ENCODE results near the gene FMN1. TPM values are rescaled to one million over a fixed set of nuclear protein-coding genes. Genes with fewer than 3 reads are reported as not detected.
A peak's percentile ranks its signal among the peaks of the same experiment; 100 is the strongest.

FMN1 gene
- total and polyA plus RNA-seq, 7 experiments from 2014 or later = 0.02 to 32.2 (median 1.0) TPM; not detected in 1

DNA sequence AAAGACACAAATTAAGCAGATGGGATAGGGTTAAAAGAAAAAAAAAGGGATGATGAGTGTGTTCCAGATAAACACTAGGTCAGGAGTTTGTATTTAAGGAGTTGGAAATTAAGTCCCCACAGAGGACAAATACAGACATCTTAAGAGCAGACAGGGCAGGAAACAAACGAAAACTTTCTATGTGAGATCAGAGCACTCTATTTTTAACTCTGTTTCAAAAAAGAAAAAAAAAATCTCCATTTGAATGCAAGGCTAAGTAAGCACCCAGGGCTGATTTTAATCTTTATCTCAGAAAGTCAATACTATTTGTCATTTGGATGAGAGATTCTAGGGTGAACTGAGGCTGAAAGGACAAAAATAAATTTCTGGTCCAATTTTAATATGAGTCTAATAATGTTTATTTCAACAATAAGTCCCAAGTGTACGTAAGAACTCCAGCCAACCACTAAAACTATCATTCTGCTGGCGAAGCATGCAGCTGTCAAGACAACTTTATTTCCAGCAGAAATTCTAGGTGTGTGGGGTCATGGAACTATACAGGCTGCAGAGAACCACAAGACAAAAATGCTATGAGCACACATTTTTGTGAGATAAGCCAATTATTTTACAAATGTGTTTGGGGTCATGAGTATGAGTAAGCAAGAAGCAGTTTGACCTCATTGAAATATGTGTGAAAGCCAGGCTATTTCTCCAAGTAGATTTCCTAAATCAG is 186.1 kb downstream of the FMN1 start:
- Mint-ChIP-seq H3K9me3 (peaks cover 0 to 3% (median 0%) of the 10 kb centered on the region in 11 donors), H3K4me1 (peaks cover 0 to 36% (median 6%) of the 10 kb centered on the region in 7 donors), H3K27ac (peak overlapping the region in 1 of 9 donors; percentile 72), H3K27me3 (peaks cover 0 to 41% (median 22%) of the 10 kb centered on the region in 5 donors), H3K36me3 (peaks cover 0 to 12% (median 0%) of the 10 kb centered on the region in 5 donors), H3K4me3 (peak overlapping the region in 3 of 10 donors; percentile 15 to 67 (median 35))
- Histone ChIP-seq H3K27ac (ENCODE audit: low read depth, low read length) (no peak overlapping the region), H3K4me3 (ENCODE audit: low read length) (no peak overlapping the region), H3K36me3 (ENCODE audit: control insufficient read depth in 2 of 3, insufficient read depth in 3 of 3, low read length in 3 of 3) (no peaks in the 10 kb centered on the region), H3K4me1 (ENCODE audit: control insufficient read depth in 2 of 2, insufficient read depth in 2 of 2, low read length in 2 of 2) (no peaks in the 10 kb centered on the region), H3K9me3 (ENCODE audit: control insufficient read depth in 2 of 3, low read length in 3 of 3) (no peaks in the 10 kb centered on the region), H3K27me3 (ENCODE audit: control insufficient read depth in 2 of 2, insufficient read depth in 2 of 2, low read length in 2 of 2) (no peaks in the 10 kb centered on the region)
- POLR2A ChIA-PET = no interaction called here
- no peak for ATAC-seq
- no peak for DNase-seq
- intact Hi-C loops (cut with micrococcal nuclease) = no loop called here
- CTCF ChIA-PET = no interaction called here

GRCh38 chr15:33007303-33007855 is 187.1 kb downstream of the FMN1 start:
- H3K27me3 ChIP-seq (ENCODE audit: control insufficient read depth in 2 of 2, insufficient read depth in 2 of 2, low read length in 2 of 2) = no peaks in the 10 kb centered on the region
- H3K4me1 Mint-ChIP-seq = peaks cover 0 to 31% (median 6%) of the 10 kb centered on the region in 7 donors
- peak overlapping the region in 1 of 9 donors; percentile 7 for H3K27ac Mint-ChIP-seq
- H3K4me1 ChIP-seq (ENCODE audit: control insufficient read depth in 2 of 2, insufficient read depth in 2 of 2, low read length in 2 of 2) = no peaks in the 10 kb centered on the region
- ATAC-seq = no peak
- intact Hi-C loops (cut with micrococcal nuclease) = no loop called here
- H3K27me3 Mint-ChIP-seq = peaks cover 0 to 45% (median 22%) of the 10 kb centered on the region in 5 donors
- H3K36me3 ChIP-seq (ENCODE audit: control insufficient read depth in 2 of 3, insufficient read depth in 3 of 3, low read length in 3 of 3) = no peaks in the 10 kb centered on the region
- H3K4me3 Mint-ChIP-seq = peak overlapping the region in 2 of 10 donors; percentile 35 to 42
- POLR2A ChIA-PET = no interaction called here
- H3K4me3 ChIP-seq (ENCODE audit: low read length) = no peak overlapping the region
- no peak for DNase-seq
- H3K9me3 Mint-ChIP-seq = peaks cover 0 to 3% (median 0%) of the 10 kb centered on the region in 11 donors
- CTCF ChIA-PET = no interaction called here
- peaks cover 0 to 12% (median 0%) of the 10 kb centered on the region in 5 donors for H3K36me3 Mint-ChIP-seq
- no peaks in the 10 kb centered on the region for H3K9me3 ChIP-seq (ENCODE audit: control insufficient read depth in 2 of 3, low read length in 3 of 3)
- H3K27ac ChIP-seq (ENCODE audit: low read depth, low read length) = no peak overlapping the region

- no peak for ATAC-seq
- intact Hi-C loops (cut with micrococcal nuclease) = no loop called here
- Mint-ChIP-seq H3K4me3 (no peak overlapping the region), H3K9me3 (peaks cover 0 to 3% (median 0%) of the 10 kb centered on the region in 11 donors), H3K36me3 (peaks cover 0 to 12% (median 0%) of the 10 kb centered on the region in 5 donors), H3K4me1 (peaks cover 0 to 29% (median 6%) of the 10 kb centered on the region in 7 donors), H3K27ac (no peak overlapping the region), H3K27me3 (peaks cover 0 to 46% (median 22%) of the 10 kb centered on the region in 5 donors)
- Histone ChIP-seq H3K4me1 (ENCODE audit: control insufficient read depth in 2 of 2, insufficient read depth in 2 of 2, low read length in 2 of 2) (no peaks in the 10 kb centered on the region), H3K36me3 (ENCODE audit: control insufficient read depth in 2 of 3, insufficient read depth in 3 of 3, low read length in 3 of 3) (no peaks in the 10 kb centered on the region), H3K4me3 (ENCODE audit: low read length) (no peak overlapping the region), H3K27ac (ENCODE audit: low read depth, low read length) (no peak overlapping the region), H3K9me3 (ENCODE audit: control insufficient read depth in 2 of 3, low read length in 3 of 3) (no peaks in the 10 kb centered on the region), H3K27me3 (ENCODE audit: control insufficient read depth in 2 of 2, insufficient read depth in 2 of 2, low read length in 2 of 2) (no peaks in the 10 kb centered on the region)
- DNase-seq = no peak
- CTCF ChIA-PET = no interaction called here
- POLR2A ChIA-PET = no interaction called here
Observed at GRCh38 chr15:33005582-33005981, 188.9 kb downstream of the FMN1 start.

GRCh38 chr15:33001926-33002325 is 192.6 kb downstream of the FMN1 start:
- Histone ChIP-seq H3K4me3 (ENCODE audit: low read length) (no peak overlapping the region), H3K36me3 (ENCODE audit: control insufficient read depth in 2 of 3, insufficient read depth in 3 of 3, low read length in 3 of 3) (no peaks in the 10 kb centered on the region), H3K4me1 (ENCODE audit: control insufficient read depth in 2 of 2, insufficient read depth in 2 of 2, low read length in 2 of 2) (no peaks in the 10 kb centered on the region), H3K27ac (ENCODE audit: low read depth, low read length) (no peak overlapping the region), H3K9me3 (ENCODE audit: control insufficient read depth in 2 of 3, low read length in 3 of 3) (no peaks in the 10 kb centered on the region), H3K27me3 (ENCODE audit: control insufficient read depth in 2 of 2, insufficient read depth in 2 of 2, low read length in 2 of 2) (no peaks in the 10 kb centered on the region)
- ChIA-PET POLR2A (no interaction called here), CTCF (no interaction called here)
- Mint-ChIP-seq H3K36me3 (peaks cover 0 to 19% (median 5%) of the 10 kb centered on the region in 5 donors), H3K27ac (no peak overlapping the region), H3K27me3 (peaks cover 0 to 44% (median 10%) of the 10 kb centered on the region in 5 donors), H3K4me1 (peaks cover 0 to 9% (median 0%) of the 10 kb centered on the region in 7 donors), H3K9me3 (peaks cover 0 to 9% (median 0%) of the 10 kb centered on the region in 11 donors), H3K4me3 (no peak overlapping the region)
- ATAC-seq = no peak
- no peak for DNase-seq
- intact Hi-C loops (cut with micrococcal nuclease) = no loop called here

- Mint-ChIP-seq H3K9me3 (peaks cover 0 to 6% (median 0%) of the 10 kb centered on the region in 11 donors), H3K4me3 (no peak overlapping the region), H3K27me3 (peaks cover 0 to 41% (median 11%) of the 10 kb centered on the region in 5 donors), H3K36me3 (peaks cover 0 to 8% (median 0%) of the 10 kb centered on the region in 5 donors), H3K27ac (no peak overlapping the region), H3K4me1 (no peaks in the 10 kb centered on the region)
- CTCF ChIA-PET = no interaction called here
- intact Hi-C loops (cut with micrococcal nuclease) = loop anchor here in 1 of 2 donors (5.0 kb wide), 1 partner anchor 337 kb away; no protein-coding TSS in a partner anchor
- no peak overlapping the region for H3K27ac ChIP-seq (ENCODE audit: low read depth, low read length)
- H3K27me3 ChIP-seq (ENCODE audit: control insufficient read depth in 2 of 2, insufficient read depth in 2 of 2, low read length in 2 of 2) = no peaks in the 10 kb centered on the region
- POLR2A ChIA-PET = no interaction called here
- no peak for ATAC-seq
- no peaks in the 10 kb centered on the region for H3K4me1 ChIP-seq (ENCODE audit: control insufficient read depth in 2 of 2, insufficient read depth in 2 of 2, low read length in 2 of 2)
- H3K36me3 ChIP-seq (ENCODE audit: control insufficient read depth in 2 of 3, insufficient read depth in 3 of 3, low read length in 3 of 3) = no peaks in the 10 kb centered on the region
- no peaks in the 10 kb centered on the region for H3K9me3 ChIP-seq (ENCODE audit: control insufficient read depth in 2 of 3, low read length in 3 of 3)
- no peak overlapping the region for H3K4me3 ChIP-seq (ENCODE audit: low read length)
- no peak for DNase-seq
Observed at GRCh38 chr15:32998979-32999672, 195.4 kb downstream of the FMN1 start.

DNA sequence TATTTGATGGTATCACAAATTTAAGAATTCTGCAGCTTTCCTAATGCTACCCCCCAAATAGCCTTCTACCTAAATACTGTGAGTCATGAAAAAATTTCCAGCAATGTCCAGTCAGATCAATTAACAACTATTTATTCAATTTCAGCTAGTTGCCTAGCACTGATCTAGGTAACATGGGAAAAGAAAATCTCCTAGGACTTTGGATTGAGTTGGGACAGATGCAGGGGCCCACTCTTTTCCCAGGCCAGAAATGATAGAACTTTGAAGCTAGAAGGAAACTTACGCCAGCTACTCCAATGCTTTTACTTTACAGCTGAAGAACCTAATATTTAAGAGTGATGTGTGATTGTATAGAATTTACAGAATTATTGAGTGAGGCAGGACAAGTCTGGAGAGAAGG is 196.3 kb downstream of the FMN1 start:
- no peaks in the 10 kb centered on the region for H3K36me3 ChIP-seq (ENCODE audit: control insufficient read depth in 2 of 3, insufficient read depth in 3 of 3, low read length in 3 of 3)
- H3K4me3 ChIP-seq (ENCODE audit: low read length) = no peak overlapping the region
- Mint-ChIP-seq H3K4me1 (no peaks in the 10 kb centered on the region), H3K27ac (no peak overlapping the region), H3K27me3 (peaks cover 0 to 40% (median 11%) of the 10 kb centered on the region in 5 donors), H3K4me3 (no peak overlapping the region), H3K9me3 (peaks cover 0 to 6% (median 0%) of the 10 kb centered on the region in 11 donors), H3K36me3 (peaks cover 0 to 8% (median 0%) of the 10 kb centered on the region in 5 donors)
- no peak for ATAC-seq
- H3K27ac ChIP-seq (ENCODE audit: low read depth, low read length) = no peak overlapping the region
- POLR2A ChIA-PET = no interaction called here
- CTCF ChIA-PET = no interaction called here
- intact Hi-C loops (cut with micrococcal nuclease) = loop anchor here in 1 of 2 donors (5.0 kb wide), 1 partner anchor 336 kb away; no protein-coding TSS in a partner anchor
- H3K9me3 ChIP-seq (ENCODE audit: control insufficient read depth in 2 of 3, low read length in 3 of 3) = no peaks in the 10 kb centered on the region
- DNase-seq = no peak
- H3K4me1 ChIP-seq (ENCODE audit: control insufficient read depth in 2 of 2, insufficient read depth in 2 of 2, low read length in 2 of 2) = no peaks in the 10 kb centered on the region
- H3K27me3 ChIP-seq (ENCODE audit: control insufficient read depth in 2 of 2, insufficient read depth in 2 of 2, low read length in 2 of 2) = no peaks in the 10 kb centered on the region
